ENCODE results near the gene SYCP3.
"Not testable (repeated sequence)": the region's sequence is repeated elsewhere in the genome, so short reads cannot be mapped to it uniquely, and the experiment has no call there.

The SYCP3 gene

GRCh38 chr12:101713930-101714329 lies 25.3 kb downstream of the SYCP3 start:
- no peak for DNase-seq (ENCODE audit: low read depth in 1 of 2, low spot score in 1 of 2)

- DNase-seq (ENCODE audit: low read depth in 1 of 2, low spot score in 1 of 2): no peak
These were observed 26.1 kb downstream of the SYCP3 start for GRCh38 chr12:101713059-101713682.

DNA sequence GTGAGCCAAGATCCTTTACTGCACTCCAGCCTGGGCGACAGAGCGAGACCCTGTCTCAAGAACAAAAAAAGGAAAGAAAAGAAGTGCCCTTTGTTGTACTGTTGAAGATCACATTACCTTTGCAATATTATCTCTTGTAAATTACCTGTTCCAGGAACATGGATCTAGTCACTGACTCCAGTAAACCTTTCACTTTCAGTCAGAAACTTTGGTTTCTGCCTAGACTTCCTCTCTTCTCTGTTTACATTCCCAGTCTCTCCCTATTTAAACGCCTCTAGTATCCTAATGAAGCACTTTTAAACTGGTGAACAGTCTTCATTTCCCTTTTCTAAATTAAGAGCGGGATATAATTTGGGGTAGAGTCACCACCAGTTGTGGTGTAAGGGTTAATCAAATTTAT lies 29.0 kb downstream of the SYCP3 start:
- DNase-seq (ENCODE audit: low read depth in 1 of 2, low spot score in 1 of 2): no peak

- DNase-seq (ENCODE audit: low read depth in 1 of 2, low spot score in 1 of 2): no peak
These were observed 32.0 kb downstream of the SYCP3 start for GRCh38 chr12:101707131-101707782.

- no peak for DNase-seq (ENCODE audit: low read depth in 1 of 2, low spot score in 1 of 2)
These were observed 32.9 kb downstream of the SYCP3 start for GRCh38 chr12:101706403-101706802.

GRCh38 chr12:101703487-101703886 lies 35.8 kb downstream of the SYCP3 start:
- no peak for DNase-seq (ENCODE audit: low read depth in 1 of 2, low spot score in 1 of 2)

DNA sequence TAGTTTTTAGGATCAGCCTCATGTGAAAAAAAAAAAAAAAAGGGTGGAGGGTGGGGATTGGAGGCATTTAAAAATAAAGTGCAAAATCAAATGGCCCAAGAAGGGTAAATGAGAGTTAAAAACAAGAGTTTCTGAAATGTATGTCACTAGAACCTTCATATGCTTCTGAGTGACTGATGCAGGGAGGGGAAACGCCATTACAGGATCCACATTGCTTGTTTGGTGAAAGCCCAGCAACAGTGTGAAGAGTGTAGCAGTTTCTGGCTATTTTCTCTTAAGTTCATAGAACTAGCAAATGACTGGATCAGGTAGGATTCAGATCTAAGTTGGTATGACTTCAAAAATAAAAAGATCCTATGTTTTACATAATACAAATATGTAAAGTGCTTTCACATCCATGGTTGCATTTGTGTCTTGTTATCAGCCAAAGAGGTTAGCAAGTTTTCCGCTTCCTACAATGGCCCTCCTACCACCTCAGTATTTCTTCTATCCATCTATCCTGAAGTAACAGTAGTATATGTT lies 38.9 kb downstream of the SYCP3 start:
- DNase-seq (ENCODE audit: low read depth in 1 of 2, low spot score in 1 of 2): no peak

- DNase-seq (ENCODE audit: low read depth in 1 of 2, low spot score in 1 of 2): no peak
These were observed 40.4 kb downstream of the SYCP3 start for GRCh38 chr12:101698800-101699347.

DNA sequence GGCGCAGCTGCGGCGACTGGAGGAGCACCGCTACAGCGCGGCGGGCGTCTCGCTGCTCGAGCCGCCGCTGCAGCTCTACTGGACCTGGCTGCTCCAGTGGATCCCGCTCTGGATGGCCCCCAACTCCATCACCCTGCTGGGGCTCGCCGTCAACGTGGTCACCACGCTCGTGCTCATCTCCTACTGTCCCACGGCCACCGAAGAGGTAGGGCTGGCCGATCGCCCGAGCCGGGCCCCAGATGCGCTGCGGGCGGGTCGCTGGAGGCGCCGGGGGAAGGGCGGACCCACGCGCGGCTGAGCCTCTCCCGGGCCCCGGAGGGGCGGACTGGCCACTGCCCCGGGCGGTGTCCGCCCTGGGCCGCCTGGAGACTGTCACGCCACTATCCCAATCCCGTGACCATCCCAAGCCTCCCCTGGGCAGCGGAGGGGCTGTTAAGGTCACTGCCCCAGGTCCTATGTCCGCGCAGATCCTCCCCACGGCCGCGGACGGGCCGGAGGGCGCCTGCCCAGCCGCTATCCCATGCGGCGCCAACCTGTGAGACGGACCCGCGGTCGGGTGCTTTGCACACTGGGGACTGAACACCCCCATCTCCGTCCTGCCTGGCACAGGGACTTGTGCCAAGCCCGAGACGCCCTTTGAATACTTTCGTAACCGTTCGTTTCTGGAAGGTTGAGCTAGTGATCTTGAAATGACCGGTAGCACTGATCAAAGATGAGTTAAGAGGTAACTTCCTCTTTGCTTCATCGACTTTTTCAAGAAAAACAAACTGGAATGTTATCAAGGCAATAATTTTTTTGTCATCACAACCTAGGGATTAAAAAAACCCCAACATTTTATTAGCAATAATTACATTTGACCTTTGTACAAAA lies 41.1 kb downstream of the SYCP3 start:
- peak in 1 of 2 donors; percentile 13 for DNase-seq (ENCODE audit: low read depth in 1 of 2, low spot score in 1 of 2)

GRCh38 chr12:101697197-101697929 lies 41.9 kb downstream of the SYCP3 start, which contains the start of gene CHPT1:
Gene CHPT1, plus strand, starts transcription at chr12:101697640. Its CDS starts 222 bp downstream, at chr12:101697862.
- DNase-seq (ENCODE audit: low read depth in 1 of 2, low spot score in 1 of 2): peak; percentile 25 to 41

DNA sequence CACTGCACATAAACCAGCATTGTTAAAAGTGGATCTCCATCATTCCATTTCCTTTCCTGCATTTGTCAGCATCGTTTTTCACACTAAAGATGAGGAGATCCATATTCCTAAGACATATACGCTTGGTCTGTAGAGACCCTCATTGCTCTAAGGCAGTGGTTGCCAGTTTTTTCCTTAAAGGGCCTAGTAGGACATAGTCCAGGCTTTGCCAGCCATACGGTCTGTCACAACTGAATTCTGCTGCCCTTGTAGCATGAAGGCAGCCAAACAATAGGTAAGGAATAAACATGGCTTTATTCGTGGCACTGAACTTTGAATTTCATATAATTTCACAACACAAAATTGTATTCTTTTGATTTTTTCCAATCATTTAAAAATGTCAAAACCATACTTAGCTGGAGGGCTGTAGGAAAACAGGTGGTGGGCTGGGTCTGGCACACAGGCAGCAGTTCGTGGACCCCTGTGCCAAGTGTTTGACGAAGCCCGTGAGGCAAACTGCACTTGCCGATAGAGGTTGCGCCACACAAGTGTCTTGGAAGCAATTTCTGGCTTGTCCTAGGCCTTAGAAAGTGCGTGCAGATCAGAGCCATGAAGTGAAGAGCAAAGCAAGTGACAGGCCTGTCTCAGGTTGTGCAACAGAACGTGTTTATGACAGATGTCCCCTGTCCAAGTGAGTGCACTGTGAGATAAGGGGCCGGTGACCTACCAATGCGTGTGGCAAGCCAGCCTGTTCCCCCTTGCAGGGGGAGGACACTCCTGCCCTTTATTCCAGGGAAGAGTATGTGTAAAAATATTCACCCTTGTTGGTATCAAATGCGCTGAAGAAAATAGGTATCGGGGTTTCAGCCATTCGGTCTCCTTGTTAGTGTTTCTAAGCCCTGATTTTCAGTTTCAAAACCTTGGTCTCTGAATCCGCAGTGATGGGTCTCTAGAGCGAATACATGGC lies 42.7 kb downstream of the SYCP3 start:
- no peak for DNase-seq (ENCODE audit: low read depth in 1 of 2, low spot score in 1 of 2)

- no peak for DNase-seq (ENCODE audit: low read depth in 1 of 2, low spot score in 1 of 2)
These were observed 43.6 kb downstream of the SYCP3 start for GRCh38 chr12:101695706-101696105.

DNA sequence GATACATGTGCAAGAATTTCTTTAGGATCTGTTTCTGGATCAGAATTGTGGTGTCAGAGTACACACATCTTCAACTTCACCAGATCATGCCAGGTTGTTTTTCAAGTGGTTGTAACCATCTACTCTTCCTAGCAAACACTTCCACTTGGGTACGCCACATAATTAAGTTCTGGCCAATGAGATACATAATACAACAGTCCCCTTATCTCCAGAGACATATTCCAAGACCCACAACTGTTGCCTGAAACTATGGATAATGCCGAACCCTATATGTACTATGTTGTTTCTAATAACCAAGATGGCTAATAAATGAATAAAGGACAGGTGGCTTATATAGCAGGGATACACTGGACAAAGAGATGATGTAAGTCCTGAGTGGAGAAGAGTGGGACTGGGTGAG lies 44.3 kb downstream of the SYCP3 start:
- DNase-seq (ENCODE audit: low read depth in 1 of 2, low spot score in 1 of 2): no peak

- no peak for DNase-seq (ENCODE audit: low read depth in 1 of 2, low spot score in 1 of 2)
These were observed 44.9 kb downstream of the SYCP3 start for GRCh38 chr12:101694297-101694848.

GRCh38 chr12:101691503-101692096 lies 47.7 kb downstream of the SYCP3 start:
- DNase-seq (ENCODE audit: low read depth in 1 of 2, low spot score in 1 of 2): no peak

DNA sequence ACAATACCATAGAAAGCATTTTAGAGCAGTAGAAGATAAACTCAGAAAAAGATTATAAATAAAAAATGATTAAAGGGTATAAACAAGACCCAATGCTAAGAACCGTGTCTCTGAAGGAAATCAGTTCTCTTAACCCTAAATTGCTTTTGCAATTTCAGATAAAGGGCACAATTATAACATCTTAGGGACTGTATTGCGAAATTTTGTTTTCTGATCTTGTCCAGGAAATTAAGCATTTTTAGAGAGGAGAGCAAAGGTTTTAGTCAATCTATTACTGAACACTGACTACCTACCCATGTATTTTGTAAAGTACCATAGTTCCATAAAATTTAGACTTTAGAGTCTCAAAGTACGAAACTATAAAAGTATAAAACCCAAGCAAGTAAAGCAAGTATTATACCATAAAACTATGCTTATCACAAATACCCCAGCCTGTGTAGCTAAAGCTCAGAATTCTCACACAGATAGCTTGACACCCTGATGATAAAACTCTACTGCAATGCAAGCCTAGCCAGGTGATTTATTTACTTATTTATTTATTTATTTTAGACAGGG lies 48.6 kb downstream of the SYCP3 start:
- no peak for DNase-seq (ENCODE audit: low read depth in 1 of 2, low spot score in 1 of 2)

GRCh38 chr12:101686176-101686575 lies 53.1 kb downstream of the SYCP3 start:
- no peak for DNase-seq (ENCODE audit: low read depth in 1 of 2, low spot score in 1 of 2)

- DNase-seq (ENCODE audit: low read depth in 1 of 2, low spot score in 1 of 2): no peak
These were observed 54.2 kb downstream of the SYCP3 start for GRCh38 chr12:101685092-101685491.

DNA sequence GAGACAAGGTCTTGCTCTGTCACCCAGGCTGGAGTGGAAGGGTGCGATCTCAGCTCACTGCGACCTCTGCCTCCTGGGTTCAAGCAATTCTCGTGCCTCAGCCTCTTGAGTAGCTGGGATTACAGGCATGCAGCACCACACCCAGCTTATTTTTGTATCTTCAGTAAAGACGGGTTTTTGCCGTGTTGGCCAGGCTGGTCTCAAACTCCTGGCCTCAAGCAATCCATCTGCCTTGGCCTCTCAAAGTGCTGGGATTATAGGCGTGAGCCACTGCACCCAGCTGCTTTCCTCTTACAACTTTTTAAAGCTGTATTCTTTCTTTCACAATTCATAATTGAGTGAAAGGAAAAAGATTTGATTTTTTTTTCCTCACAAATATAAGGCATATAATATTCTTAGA lies 57.6 kb downstream of the SYCP3 start:
- not testable (repeated sequence) for DNase-seq (ENCODE audit: low read depth in 1 of 2, low spot score in 1 of 2)

All from activated T-helper 1 cell treated with anti-CD3 and anti-CD28 coated beads, Interleukin-2, amount 50 U/mL, for 16 hours (primary cell).